G401.6 (cell line): ENCODE results near the gene DTX2.
"Not testable (repeated sequence)": the region's sequence is repeated elsewhere in the genome, so short reads cannot be mapped to it uniquely, and the experiment has no call there.

Experiments
- FAIRE-seq: peaks from 2 replicates; lab custom pipeline; 2012; peaks lifted over from hg19 to GRCh38; lab: Jason Lieb, UNC

DTX2 gene

DNA sequence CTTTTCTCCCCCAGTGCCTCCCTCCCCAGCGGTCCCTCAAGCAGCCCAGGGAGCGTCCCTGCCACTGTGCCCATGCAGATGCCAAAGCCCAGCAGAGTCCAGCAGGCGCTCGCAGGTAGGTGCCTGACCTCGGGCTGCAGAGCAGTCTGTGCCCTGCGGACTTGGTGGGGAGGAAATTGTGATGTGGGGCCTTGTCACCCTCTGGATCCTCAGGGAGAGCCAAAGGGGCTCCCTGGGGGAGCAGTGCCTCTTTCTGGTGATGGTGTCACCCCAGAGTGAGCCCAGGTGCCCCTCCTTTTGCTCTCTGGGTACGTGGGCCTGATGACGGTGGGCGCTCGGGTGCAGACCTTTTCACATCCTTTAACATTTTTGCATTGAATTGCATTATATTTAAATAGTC lies 30.6 kb downstream of the DTX2 start:
- not testable (repeated sequence) for FAIRE-seq

- not testable (repeated sequence) for FAIRE-seq
Observed at GRCh38 chr7:76495717-76496116, 34.2 kb downstream of the DTX2 start.

- not testable (repeated sequence) for FAIRE-seq
Observed at GRCh38 chr7:76497918-76498582, 36.5 kb downstream of the DTX2 start.

GRCh38 chr7:76498583-76499200 lies 37.2 kb downstream of the DTX2 start:
- FAIRE-seq, result not testable (repeated sequence)

GRCh38 chr7:76499201-76499923 lies 37.9 kb downstream of the DTX2 start:
- not testable (repeated sequence) for FAIRE-seq

DNA sequence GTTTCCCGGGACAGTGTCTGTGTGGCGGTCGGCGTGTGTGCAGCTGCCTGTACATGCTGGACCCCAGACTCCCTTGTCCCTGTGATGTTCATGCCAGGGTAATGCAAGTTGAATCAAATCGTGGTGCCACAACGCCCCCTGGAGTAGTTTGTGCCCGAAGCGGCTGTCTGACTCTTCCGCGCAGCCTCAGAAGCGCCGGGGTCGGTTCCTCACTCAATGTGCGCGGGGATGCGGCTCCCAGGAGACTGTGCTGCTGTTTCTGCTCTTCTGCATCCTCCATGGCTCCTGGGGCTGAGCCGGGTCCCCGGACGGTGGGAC lies 38.4 kb downstream of the DTX2 start:
- peak; percentile 92 for FAIRE-seq

- not testable (repeated sequence) for FAIRE-seq
Observed at GRCh38 chr7:76502224-76502623, 40.7 kb downstream of the DTX2 start.

GRCh38 chr7:76502836-76503235 lies 41.3 kb downstream of the DTX2 start:
- FAIRE-seq, result not testable (repeated sequence)

DNA sequence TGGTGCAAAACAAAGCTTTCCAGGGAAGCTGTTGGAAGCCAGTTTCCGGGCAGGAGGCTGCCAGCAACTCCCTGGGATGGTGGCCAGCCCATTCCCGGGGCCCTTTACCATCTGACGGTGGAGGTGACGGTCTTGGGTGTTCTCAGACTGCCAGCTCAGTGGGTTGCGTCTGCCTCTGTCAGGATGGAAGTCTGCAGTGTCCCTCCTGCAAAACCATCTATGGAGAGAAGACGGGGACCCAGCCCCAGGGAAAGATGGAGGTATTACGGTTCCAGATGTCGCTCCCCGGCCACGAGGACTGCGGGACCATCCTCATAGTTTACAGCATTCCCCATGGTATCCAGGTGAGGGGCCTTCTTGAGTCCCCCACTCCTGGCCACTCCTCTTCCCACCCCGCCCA lies 41.7 kb downstream of the DTX2 start:
- not testable (repeated sequence) for FAIRE-seq

DNA sequence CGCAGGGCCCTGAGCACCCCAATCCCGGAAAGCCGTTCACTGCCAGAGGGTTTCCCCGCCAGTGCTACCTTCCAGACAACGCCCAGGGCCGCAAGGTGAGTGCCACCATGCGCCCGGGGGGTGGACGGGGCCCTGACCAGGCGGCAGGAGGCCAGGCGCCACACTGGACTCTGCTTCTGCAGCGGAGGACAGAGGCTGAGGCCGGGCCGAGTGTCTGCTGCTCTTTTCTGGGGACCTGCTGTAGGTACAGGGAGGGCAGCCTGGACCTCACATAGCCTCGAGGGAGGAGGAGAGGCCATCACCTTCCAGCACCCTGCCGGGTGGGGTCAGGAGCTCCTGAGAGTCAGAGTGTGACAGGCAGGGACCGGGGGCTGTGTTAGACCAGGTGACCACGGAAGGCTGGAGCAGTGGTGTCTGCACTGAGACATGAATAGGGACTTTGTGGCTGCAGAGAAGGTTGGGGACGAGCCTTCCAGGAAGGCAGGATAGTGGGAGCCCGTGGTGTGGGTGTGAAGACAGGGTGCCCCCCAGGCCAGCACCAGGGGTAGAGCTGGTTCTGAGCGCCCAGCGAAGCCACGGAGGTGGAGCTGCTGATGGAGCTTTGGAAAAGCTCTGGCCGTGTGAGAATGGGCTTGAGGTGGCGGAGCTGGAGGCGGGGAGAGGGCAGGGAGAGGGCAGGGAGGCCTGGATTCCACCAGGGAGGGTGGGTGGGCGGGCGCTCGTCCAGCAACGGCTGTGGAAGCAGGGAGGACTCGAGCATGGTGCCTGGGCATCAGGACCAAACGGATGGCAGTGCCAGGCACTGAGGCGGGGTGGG lies 43.0 kb downstream of the DTX2 start:
- FAIRE-seq, result not testable (repeated sequence)

- FAIRE-seq, result no peak
Observed at GRCh38 chr7:76505168-76506080, 43.9 kb downstream of the DTX2 start.

GRCh38 chr7:76506081-76506440 lies 44.6 kb downstream of the DTX2 start:
- no peak for FAIRE-seq

GRCh38 chr7:76506643-76507042 lies 45.1 kb downstream of the DTX2 start:
- FAIRE-seq, result not testable (repeated sequence)

DNA sequence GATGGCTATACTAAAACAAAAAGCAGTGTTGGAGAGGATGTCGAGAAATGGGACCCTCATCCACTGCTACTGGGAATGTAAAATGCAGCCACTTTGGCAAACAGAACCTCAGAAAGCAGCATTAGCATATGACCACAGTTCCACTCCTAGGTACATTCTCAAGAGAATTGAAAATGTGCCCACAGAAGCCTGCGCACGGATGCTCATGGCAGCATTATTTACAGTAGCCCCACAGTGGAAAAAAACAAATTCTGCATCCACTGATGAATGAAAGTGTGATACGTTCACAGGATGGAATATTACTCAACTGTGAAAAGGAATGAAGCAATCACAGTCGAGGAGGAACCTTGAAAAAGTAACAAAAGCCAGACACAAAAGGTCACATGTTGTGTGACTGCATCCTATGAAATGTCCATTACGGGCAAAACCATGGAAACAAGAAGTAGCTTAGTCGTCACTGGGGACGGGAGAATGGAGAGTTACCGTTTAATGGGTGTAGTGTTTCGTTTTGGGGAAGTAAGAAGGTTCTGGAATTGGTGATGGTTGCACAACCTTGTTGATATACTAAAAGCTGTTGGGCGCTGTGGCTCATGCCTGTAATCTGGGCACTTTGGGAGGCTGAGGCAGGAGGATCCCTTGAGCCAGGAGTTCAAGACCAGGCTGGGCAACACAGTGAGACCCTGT lies 46.4 kb downstream of the DTX2 start:
- no peak for FAIRE-seq

GRCh38 chr7:76509931-76510877 lies 48.7 kb downstream of the DTX2 start, which contains the start of gene UPK3B:
Gene UPK3B, plus strand, starts transcription at chr7:76510552. Its CDS starts 101 bp downstream, at chr7:76510653.
- peak; percentile 93 for FAIRE-seq

DNA sequence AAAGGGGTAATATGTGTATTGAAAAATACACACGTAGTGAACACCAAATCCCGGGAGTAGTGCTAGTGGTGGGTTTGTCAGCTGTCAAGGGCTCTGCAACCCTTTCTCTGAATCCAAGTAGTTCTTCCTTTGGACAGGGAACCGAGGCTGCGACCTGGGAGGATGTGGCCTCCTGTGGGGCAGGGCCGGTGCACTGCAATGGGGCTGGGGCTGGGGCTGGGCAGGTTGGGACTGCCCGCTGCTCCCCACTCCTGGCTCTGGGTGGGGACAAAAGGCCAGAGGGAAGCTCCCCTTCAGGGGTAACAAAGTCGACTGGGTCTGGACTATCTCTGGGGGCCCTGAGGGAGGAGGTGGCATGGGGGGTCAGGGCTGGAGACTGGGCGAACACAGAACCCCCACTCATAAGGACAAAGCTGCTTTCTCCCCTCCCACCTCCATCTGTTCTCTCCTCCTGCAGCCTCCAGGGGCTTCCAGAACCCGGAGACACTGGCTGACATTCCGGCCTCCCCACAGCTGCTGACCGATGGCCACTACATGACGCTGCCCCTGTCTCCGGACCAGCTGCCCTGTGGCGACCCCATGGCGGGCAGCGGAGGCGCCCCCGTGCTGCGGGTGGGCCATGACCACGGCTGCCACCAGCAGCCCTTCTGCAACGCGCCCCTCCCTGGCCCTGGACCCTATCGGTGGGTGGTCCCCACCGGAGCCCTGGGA lies 49.8 kb downstream of the DTX2 start:
- FAIRE-seq, result not testable (repeated sequence)

DNA sequence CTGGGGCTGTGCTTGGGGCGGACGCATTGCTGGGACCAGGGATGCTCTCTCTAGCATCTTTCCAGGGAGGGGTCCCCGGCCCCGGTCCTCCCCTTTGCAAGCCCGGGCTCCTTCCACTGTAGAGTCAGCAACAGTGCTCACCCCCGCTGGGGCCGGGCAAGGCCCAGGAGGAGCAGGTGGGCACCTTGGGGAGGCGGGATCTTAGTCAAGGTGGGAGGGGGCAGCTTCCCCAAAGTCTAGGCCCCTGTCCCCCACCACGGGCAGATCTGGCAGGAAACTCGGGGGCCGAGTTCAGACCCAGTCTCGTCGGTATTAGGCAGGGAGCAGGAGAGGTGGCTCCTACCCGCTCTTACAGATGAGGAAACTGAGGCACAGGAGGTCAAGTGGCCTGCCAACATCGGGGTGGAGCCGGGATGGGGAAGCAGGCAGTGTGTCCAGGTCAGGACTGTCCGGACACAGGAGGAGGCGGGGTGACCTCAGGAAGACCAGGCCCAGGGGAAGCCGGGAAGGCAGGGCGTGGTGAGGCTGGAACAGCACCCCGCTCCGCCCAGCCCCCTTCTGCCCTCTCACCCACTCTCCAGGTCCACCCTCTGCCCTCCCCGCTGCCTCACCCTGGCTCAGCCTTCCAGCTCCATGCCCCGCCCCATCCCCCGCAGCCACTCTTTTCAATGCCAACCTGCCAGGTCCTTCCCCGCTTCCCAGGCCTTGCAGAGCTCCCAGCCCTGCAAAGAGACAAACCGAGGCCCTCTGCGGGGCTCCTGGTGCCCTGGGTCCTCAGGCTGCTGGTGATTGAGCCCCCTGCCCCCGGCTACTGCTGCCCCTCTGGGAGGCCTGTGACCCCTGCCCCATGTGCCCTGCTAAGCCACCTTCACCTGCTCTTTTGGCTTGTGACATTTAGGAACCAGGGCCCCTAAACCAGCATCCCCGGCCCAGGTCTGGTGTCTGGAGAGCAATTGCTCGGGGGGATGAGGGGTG lies 50.7 kb downstream of the DTX2 start:
- not testable (repeated sequence) for FAIRE-seq
